Fibroblast of villous mesenchyme (primary cell): ENCODE measurements around the gene ANKRD13B. TPM values are rescaled to one million over a fixed set of nuclear protein-coding genes. Genes with fewer than 3 reads are reported as not detected.
"Not testable (repeated sequence)": the region's sequence is repeated elsewhere in the genome, so short reads cannot be mapped to it uniquely, and the experiment has no call there.

Experiments used
- DNase-seq: peaks from one replicate; pipeline ENCODE4 v3.0.0-alpha.2; 2010; ENCODE audit warnings: low read depth
- H3K4me3 ChIP-seq: 2 replicates; pipeline ENCODE4 v1.5.1; 2011; ENCODE audit warnings: low read depth, mild to moderate bottlenecking, low read length
- CTCF ChIP-seq: IDR thresholded peaks from 2 replicates; pipeline ENCODE4 v1.5.1; 2012; ENCODE audit warnings: low read depth, mild to moderate bottlenecking, low read length; ENCODE audit not compliant: insufficient read depth
- total RNA-seq: library from RNA; depleted of rRNA; stranded (reverse); fragments of >200 nt; gene quantifications from 2 replicates; pipeline ENCODE4 v1.2.3, GENCODE V29; 2012

The ANKRD13B gene
- total RNA-seq, 1 donor: 8.6 TPM

GRCh38 chr17:29649359-29649758, 56.4 kb downstream of the ANKRD13B start:
- no peak for DNase-seq
- H3K4me3 ChIP-seq: no peak overlapping the region
- TF ChIP-seq CTCF: no peak

GRCh38 chr17:29650396-29650795, 57.5 kb downstream of the ANKRD13B start:
- TF ChIP-seq CTCF: no peak
- no peak overlapping the region for H3K4me3 ChIP-seq
- no peak for DNase-seq

GRCh38 chr17:29651913-29652312, 59.0 kb downstream of the ANKRD13B start:
- H3K4me3 ChIP-seq, DNase-seq: not testable (repeated sequence)

- DNase-seq: no peak
- no peak for TF ChIP-seq CTCF
- no peak overlapping the region for H3K4me3 ChIP-seq
Observed at GRCh38 chr17:29652976-29653375, 60.0 kb downstream of the ANKRD13B start.

DNA sequence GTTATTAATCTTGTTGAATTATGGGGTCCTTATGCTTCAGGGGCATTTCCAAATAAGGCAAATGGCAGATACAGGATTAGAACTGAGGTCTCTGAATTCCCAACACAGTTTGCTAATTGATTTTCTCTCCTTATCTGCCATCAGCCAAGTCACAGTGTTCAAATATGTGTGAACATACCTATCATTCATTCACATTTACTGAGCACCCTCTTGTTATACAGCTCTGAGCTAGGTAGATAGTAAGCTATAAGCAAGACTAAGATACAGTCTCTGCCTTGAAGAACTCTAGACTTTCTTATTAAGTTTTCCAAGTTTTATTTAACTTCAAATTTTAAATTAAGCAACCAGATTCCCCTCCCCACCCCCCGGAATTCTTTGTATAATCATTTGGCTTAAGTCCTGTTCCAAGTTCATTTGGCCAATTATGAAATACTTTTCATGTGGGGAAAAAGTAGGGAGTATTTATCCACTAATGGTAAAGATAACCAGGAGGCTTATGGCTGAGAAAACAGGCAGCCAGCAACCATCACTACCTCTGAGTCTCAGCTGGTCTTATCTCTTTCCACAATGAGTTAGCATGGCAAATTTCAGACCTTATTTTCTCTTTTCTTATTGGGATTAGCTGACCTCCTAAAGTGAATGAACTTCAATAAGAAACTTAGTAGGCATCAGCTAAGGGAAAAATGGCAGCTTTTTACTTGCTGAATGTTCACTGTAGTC, 61.2 kb downstream of the ANKRD13B start:
- H3K4me3 ChIP-seq: no peak overlapping the region
- peak; percentile 49 for DNase-seq
- no peak for TF ChIP-seq CTCF

- no peak for DNase-seq
- no peak overlapping the region for H3K4me3 ChIP-seq
- TF ChIP-seq CTCF: no peak
Observed at GRCh38 chr17:29655323-29655722, 62.4 kb downstream of the ANKRD13B start.

- no peak for DNase-seq
- TF ChIP-seq CTCF: no peak
- H3K4me3 ChIP-seq: no peak overlapping the region
Observed at GRCh38 chr17:29659155-29659554, 66.2 kb downstream of the ANKRD13B start.
